GM18861 (cell line): ENCODE results near the gene HLCS.
"Not testable (repeated sequence)": the region's sequence is repeated elsewhere in the genome, so short reads cannot be mapped to it uniquely, and the experiment has no call there.

Source experiments
- ATAC-seq: cut with Tn5 transposase; IDR thresholded peaks from one replicate; pipeline ENCODE4 v1.9.1; 2021; ENCODE audit not compliant: unreplicated experiment

Gene HLCS

GRCh38 chr21:36966066-36966820 lies at the start of gene HLCS:
Gene HLCS (minus strand): TSS chr21:36966669. CDS start chr21:36966638, 31 bp downstream.
- peak; percentile 66 for ATAC-seq

DNA sequence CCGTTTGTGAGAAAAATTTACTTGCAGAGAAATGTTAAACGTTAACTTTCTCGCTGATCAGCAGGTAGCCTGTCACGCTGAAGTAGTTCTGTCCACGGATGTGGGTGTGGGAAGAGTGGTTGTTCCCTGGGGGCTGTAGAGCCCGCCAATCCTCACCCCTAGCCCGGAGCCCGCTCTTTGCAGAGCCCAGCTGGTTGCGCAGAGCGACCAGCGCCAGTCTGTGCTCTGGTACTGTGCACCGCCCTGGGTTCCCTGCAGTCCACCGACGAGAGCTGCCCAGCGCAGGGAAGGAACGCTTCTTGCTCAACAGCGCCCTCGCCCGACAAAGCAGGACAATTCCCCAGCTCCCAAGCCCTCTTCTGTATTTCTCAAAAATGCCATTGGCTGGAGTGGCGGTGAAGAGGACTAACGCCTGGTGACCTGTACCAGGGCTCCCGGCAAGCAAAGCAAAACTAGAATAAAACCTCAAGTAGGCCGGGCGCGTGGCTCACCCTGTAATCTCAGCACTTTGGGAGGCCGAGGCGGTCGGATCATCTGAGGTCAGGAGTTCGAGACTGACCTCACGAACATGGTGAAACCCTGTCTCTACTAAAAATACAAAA lies 43.4 kb upstream of the HLCS start:
- peak; percentile 97 for ATAC-seq

GRCh38 chr21:37008724-37009123 lies 42.3 kb upstream of the HLCS start:
- no peak for ATAC-seq

- ATAC-seq = no peak
Measured at GRCh38 chr21:37006486-37007291, 40.2 kb upstream of the HLCS start, which contains the start of gene RIPPLY3. Gene RIPPLY3 (plus strand): TSS chr21:37006702. CDS start chr21:37006773, 71 bp downstream.

DNA sequence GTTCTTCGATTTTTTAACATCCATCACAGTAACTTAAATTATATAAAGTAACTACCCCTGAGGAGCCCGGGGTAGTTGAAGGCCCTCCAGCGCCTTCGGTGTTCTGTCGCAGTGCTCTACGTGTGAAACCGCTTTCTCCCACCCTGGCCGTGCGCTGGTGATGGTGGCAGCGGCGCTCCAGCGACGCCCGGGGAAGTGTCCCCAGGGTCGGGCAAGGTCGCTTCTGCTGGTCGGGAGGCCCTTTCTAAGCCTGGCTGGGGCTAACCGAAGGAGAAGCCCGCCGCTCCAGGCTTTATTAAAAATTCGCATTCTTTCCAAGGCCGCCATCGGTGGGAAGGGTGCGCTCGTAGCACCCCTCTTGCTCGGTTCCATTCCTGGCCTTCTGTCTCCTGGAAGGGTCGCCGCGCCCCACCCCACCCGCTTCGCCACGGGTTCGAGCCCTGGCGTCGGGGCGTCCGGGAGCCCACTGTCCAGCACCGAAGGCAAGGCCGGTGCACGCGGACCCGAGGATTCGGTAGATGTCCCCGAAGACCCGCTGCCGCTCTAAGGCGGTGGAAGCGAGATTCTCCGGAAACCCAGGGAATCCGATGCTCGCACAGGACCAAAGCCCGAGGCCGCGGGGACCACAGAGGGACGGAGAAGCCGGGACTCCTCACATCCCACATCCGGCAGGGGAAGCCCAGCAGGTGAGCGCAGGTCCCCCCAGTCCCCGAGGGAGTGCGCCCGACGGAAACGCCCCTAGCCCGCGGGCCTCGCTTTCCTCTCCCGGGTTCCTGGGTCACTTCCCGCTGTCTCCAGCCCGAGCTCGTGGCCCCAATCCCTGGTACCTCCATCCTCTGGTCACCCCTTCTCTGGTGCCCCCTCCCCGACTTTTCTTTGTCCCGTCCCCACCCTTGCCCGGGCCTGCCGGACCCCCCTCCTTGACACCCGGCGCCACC lies 39.3 kb upstream of the HLCS start:
- no peak for ATAC-seq

DNA sequence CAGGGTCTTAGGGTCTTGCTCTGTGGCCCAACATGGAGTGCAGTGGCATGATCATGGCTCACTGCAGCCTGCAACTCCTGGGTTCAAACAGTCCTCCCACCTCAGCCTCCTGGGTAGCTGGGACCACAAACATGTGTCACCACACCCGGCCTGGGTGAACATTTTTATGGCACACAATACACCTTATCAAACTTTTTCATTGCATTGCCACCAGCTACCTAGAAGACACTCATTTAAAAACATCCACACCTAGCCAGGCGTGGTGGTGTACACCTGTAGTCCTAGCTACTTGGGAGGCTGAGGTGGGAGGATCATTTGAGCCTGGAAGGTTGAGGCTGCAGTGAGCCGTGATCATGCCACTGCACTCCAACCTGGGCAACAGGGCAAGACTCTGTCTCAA lies 37.4 kb upstream of the HLCS start:
- ATAC-seq = not testable (repeated sequence)

DNA sequence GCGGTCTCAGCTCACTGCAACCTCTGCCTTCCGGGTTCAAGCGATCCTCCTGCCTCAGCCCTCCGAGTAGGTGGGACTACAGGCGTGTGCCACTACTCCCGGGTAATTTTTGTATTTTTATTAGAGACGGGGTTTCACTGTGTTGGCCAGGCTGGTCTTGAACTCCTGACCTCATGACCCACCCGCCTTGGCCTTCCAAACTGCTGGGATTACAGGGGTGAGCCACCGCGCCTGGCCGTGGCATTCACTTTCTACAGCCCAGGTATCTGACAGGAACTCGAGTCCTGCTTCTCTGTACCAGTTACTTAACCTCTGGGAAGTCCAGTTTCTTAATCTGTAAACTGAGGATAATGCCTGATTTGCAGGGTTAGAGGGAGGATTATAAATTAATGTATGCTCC lies 36.4 kb upstream of the HLCS start:
- ATAC-seq = not testable (repeated sequence)

DNA sequence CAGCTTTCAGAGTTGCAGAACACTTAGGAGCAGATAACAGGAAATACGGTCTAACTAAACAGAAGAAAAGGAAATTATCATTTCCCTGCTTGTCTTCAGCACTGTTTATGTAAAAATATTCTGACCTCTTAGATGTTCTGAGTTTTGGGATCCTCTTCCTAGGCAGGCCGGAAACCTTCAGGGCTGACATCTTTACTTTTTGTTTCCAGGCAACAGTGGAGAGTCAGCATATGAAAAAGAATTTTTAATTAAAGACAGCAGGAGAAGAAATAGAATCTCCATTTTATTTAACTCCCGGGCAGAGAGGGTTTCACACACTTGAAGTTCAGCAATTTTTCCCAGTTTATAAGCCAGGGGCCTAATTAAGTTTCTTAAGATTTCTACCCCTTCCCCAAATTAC lies 35.0 kb upstream of the HLCS start:
- ATAC-seq = no peak

DNA sequence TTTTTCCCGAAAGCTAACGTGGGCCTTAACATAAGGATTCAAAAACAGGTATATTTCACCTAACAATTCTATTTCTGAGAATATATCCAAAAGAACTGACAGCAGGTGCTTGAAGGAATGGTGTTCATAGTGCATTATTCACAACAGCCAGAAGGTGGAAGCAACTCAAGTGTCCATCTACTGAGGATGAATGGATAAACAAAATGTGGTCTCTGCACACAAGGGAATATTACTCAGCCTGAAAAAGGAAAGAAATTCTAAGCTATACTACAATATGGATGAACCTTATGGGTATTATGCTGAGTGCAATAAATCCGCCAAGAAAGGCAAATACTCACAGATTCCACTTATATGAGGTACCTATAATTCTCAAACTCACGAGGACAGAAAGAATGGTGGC lies 33.9 kb upstream of the HLCS start:
- ATAC-seq = no peak

DNA sequence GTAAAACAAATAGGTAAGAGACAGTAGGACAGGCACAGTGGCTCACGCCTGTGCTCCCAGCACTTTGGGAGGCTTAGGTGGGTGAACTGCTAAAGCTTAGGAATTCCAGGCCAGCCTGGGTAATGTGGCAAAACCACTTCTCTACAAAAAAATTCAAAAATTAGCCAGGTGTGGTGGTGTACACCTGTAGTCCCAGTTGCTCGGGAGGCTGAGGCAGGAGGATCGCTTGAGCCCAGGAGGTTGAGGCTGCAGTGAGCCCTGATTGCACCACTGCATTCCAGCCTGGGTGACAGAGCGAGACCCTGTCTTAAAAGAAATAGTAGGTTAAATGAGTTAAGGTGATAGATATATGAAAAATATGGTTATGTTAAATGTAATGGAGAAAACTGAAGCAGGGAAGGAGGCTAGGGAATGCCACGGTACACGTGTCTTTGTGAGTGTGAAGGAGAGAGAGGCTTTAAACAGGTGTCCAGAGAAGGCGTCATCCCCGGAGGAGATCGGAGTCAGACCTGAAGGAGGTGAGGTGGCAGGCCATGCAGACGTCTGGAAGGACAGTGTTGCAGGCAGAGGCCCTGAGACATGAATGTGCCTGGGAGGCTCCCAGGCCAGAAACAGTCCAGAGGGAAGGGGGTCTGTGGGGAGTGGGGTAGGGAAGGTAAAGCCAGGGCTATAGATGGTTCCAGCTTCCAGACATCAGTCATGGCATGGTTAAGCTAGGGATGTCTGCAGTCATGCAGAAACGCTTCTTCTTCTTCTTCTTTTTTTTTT lies 32.8 kb upstream of the HLCS start:
- ATAC-seq = no peak

DNA sequence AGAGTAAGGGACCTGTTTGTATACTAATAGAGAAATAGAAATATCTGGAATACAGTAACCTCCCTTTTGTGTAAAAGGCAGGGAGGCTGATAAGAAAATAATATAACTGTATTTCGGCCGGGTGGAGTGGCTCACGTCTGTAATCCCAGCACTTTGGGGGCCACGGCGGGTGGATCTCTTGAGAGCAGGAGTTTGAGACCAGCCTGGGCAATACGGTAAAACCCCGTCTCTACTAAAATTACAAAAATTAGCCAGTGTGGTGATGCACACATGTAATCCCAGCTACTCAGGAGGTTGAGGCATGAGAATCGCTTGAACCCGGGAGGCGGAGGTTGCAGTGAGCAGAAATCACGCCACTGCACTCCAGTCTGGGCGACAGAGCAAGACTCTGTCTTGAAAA lies 28.8 kb upstream of the HLCS start:
- not testable (repeated sequence) for ATAC-seq

- ATAC-seq = no peak
Measured at GRCh38 chr21:36994501-36995158, 28.2 kb upstream of the HLCS start.

DNA sequence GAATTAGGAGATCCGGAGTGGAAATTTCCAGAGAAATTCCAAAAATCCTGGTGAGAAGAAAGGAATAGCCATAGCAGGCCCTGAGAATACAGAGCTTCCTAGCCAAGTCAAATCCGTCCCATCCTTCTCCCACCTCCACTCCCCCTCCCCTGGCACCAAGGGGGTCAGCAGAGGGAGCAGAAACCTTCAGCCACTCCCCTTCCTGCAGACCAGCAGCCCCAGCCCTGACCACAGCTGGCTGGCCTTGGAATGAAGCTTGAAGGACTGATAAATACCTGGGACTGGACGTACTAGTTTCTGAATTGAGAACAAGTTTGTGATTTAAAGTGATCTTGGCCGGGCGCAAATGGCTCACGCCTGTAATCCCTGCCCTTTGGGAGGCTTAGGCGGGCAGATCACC lies 26.2 kb upstream of the HLCS start:
- ATAC-seq = no peak

GRCh38 chr21:36990508-36991205 lies 24.2 kb upstream of the HLCS start:
- no peak for ATAC-seq

- peak; percentile 71 for ATAC-seq
Measured at GRCh38 chr21:36989699-36990507, 23.4 kb upstream of the HLCS start.

GRCh38 chr21:36989199-36989698 lies 22.8 kb upstream of the HLCS start:
- not testable (repeated sequence) for ATAC-seq

- no peak for ATAC-seq
Measured at GRCh38 chr21:36988536-36988935, 22.1 kb upstream of the HLCS start.

GRCh38 chr21:36987845-36988244 lies 21.4 kb upstream of the HLCS start:
- ATAC-seq = no peak
